ENCODE data around the gene PPP2R5D. TPM values are rescaled to one million over a fixed set of nuclear protein-coding genes. Genes with fewer than 3 reads are reported as not detected.
A peak's percentile ranks its signal among the peaks of the same experiment; 100 is the strongest.

PPP2R5D gene
- total RNA-seq, 1 experiment from 2014 or later = 52.7 TPM

- peak; percentile 83 for ATAC-seq
- Mint-ChIP-seq H3K9me3 (no peaks in the 10 kb centered on the region), H3K4me1 (peaks cover 15% of the 10 kb centered on the region; the same call in 1 of the 2 replicates), H3K4me3 (peak within 1 kb of the TSS; percentile 88), H3K27ac (peak within 1 kb of the TSS; percentile 48), H3K36me3 (no peaks in the 10 kb centered on the region), H3K27me3 (ENCODE audit: low read depth) (peaks cover 36% of the 10 kb centered on the region)
- ChIA-PET POLR2A (interaction anchor here (0.5 to 2.4 kb wide), 4 partner anchors 19 to 62 kb away, joined by 4 to 8 read pairs (median 5); partner anchors contain the start of genes KLHDC3 and PEX6), CTCF (interaction anchor here (0.9 to 1.9 kb wide), 10 partner anchors 12 to 183 kb away, joined by 3 to 13 read pairs (median 4); partner anchors contain the start of genes CUL7, KLHDC3, PEX6 and RRP36)
- peak; percentile 87 for DNase-seq (ENCODE audit: low spot score)
- TF ChIP-seq IRF1 (CRISPR knock-in tag; IDR thresholded peaks at IDR 0.05) = no peak
- TF ChIP-seq, protein P1, sequence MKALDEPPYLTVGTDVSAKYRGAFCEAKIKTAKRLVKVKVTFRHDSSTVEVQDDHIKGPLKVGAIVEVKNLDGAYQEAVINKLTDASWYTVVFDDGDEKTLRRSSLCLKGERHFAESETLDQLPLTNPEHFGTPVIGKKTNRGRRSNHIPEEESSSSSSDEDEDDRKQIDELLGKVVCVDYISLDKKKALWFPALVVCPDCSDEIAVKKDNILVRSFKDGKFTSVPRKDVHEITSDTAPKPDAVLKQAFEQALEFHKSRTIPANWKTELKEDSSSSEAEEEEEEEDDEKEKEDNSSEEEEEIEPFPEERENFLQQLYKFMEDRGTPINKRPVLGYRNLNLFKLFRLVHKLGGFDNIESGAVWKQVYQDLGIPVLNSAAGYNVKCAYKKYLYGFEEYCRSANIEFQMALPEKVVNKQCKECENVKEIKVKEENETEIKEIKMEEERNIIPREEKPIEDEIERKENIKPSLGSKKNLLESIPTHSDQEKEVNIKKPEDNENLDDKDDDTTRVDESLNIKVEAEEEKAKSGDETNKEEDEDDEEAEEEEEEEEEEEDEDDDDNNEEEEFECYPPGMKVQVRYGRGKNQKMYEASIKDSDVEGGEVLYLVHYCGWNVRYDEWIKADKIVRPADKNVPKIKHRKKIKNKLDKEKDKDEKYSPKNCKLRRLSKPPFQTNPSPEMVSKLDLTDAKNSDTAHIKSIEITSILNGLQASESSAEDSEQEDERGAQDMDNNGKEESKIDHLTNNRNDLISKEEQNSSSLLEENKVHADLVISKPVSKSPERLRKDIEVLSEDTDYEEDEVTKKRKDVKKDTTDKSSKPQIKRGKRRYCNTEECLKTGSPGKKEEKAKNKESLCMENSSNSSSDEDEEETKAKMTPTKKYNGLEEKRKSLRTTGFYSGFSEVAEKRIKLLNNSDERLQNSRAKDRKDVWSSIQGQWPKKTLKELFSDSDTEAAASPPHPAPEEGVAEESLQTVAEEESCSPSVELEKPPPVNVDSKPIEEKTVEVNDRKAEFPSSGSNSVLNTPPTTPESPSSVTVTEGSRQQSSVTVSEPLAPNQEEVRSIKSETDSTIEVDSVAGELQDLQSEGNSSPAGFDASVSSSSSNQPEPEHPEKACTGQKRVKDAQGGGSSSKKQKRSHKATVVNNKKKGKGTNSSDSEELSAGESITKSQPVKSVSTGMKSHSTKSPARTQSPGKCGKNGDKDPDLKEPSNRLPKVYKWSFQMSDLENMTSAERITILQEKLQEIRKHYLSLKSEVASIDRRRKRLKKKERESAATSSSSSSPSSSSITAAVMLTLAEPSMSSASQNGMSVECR (CRISPR knock-in tag; IDR thresholded peaks at IDR 0.05; ENCODE audit: borderline replicate concordance) = peak; percentile 62; the same call in 1 of the 2 replicates
- TF ChIP-seq CBFB (CRISPR knock-in tag; IDR thresholded peaks at IDR 0.05; ENCODE audit: low read depth) = peak; percentile 56; the same call in 1 of the 2 replicates
- TF ChIP-seq EMX1 (CRISPR knock-in tag; IDR thresholded peaks at IDR 0.05) = no peak
- TF ChIP-seq ZNF317 (CRISPR knock-in tag; IDR thresholded peaks at IDR 0.05; ENCODE audit: borderline replicate concordance, low read depth) = peak; percentile 79
- TF ChIP-seq, protein P2, sequence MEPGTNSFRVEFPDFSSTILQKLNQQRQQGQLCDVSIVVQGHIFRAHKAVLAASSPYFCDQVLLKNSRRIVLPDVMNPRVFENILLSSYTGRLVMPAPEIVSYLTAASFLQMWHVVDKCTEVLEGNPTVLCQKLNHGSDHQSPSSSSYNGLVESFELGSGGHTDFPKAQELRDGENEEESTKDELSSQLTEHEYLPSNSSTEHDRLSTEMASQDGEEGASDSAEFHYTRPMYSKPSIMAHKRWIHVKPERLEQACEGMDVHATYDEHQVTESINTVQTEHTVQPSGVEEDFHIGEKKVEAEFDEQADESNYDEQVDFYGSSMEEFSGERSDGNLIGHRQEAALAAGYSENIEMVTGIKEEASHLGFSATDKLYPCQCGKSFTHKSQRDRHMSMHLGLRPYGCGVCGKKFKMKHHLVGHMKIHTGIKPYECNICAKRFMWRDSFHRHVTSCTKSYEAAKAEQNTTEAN (CRISPR knock-in tag; IDR thresholded peaks at IDR 0.05) = peak; percentile 82; the same call in 1 of the 2 replicates
- TF ChIP-seq USF2 (CRISPR knock-in tag; IDR thresholded peaks at IDR 0.05) = peak; percentile 35
- no peak for TF ChIP-seq NR1H2 (CRISPR knock-in tag; IDR thresholded peaks at IDR 0.05)
- peak; percentile 82; the same call in 1 of the 2 replicates for TF ChIP-seq STAT6 (CRISPR knock-in tag; conservative IDR thresholded peaks at IDR 0.05; ENCODE audit: low read depth)
- TF ChIP-seq SP1 (CRISPR knock-in tag; conservative IDR thresholded peaks at IDR 0.05) = peak; percentile 43
- TF ChIP-seq FOXP1 (CRISPR knock-in tag; IDR thresholded peaks at IDR 0.05; ENCODE audit: borderline replicate concordance) = peak; percentile 64; the same call in 1 of the 2 replicates
- no peak; the same call in 1 of the 2 replicates for TF ChIP-seq HMGXB4 (CRISPR knock-in tag; IDR thresholded peaks at IDR 0.05)
- no peak for TF ChIP-seq KAT7 (CRISPR knock-in tag; IDR thresholded peaks at IDR 0.05; ENCODE audit: borderline replicate concordance)
- TF ChIP-seq, protein P3, sequence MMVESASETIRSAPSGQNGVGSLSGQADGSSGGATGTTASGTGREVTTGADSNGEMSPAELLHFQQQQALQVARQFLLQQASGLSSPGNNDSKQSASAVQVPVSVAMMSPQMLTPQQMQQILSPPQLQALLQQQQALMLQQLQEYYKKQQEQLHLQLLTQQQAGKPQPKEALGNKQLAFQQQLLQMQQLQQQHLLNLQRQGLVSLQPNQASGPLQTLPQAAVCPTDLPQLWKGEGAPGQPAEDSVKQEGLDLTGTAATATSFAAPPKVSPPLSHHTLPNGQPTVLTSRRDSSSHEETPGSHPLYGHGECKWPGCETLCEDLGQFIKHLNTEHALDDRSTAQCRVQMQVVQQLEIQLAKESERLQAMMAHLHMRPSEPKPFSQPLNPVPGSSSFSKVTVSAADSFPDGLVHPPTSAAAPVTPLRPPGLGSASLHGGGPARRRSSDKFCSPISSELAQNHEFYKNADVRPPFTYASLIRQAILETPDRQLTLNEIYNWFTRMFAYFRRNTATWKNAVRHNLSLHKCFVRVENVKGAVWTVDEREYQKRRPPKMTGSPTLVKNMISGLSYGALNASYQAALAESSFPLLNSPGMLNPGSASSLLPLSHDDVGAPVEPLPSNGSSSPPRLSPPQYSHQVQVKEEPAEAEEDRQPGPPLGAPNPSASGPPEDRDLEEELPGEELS (CRISPR knock-in tag; IDR thresholded peaks at IDR 0.05) = 0 out of 2 replicates have a peak, but pooled peaks have one; percentile 34
- 0 out of 2 replicates have a peak, but pooled peaks have one; percentile 41 for TF ChIP-seq TEAD1 (CRISPR knock-in tag; IDR thresholded peaks at IDR 0.05)
- TF ChIP-seq ZMAT4 (CRISPR knock-in tag; IDR thresholded peaks at IDR 0.05) = no peak
- TF ChIP-seq, protein P4, sequence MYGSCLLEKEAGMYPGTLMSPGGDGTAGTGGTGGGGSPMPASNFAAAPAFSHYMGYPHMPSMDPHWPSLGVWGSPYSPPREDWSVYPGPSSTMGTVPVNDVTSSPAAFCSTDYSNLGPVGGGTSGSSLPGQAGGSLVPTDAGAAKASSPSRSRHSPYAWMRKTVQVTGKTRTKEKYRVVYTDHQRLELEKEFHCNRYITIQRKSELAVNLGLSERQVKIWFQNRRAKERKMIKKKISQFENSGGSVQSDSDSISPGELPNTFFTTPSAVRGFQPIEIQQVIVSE (CRISPR knock-in tag; IDR thresholded peaks at IDR 0.05; ENCODE audit: borderline replicate concordance) = no peak
- peak; percentile 73 for TF ChIP-seq NFYB (CRISPR knock-in tag; conservative IDR thresholded peaks at IDR 0.05; ENCODE audit: low read depth)
- peak; percentile 79; the same call in 1 of the 2 replicates for TF ChIP-seq RELA (CRISPR knock-in tag; IDR thresholded peaks at IDR 0.05; ENCODE audit: borderline replicate concordance)
These were observed 23.9 kb upstream of the PPP2R5D start, which contains the start of gene GNMT for GRCh38 chr6:42960243-42961019. GNMT (plus strand) TSS chr6:42960754; CDS start chr6:42960768, 14 bp downstream.

Data from WTC11 (cell line).